HEK293 (cell line): Measurements from ENCODE around the gene MACF1.

Experiments used
- FEZF1 ChIP-seq: fragments of 450-650 bp; formaldehyde crosslinking; IDR thresholded peaks from 2 replicates; pipeline ENCODE4 v1.5.1; 2016; ENCODE audit warnings: missing biosample characterization, missing genetic modification characterization
- ZNF248 ChIP-seq: fragments of 450-650 bp; formaldehyde crosslinking; IDR thresholded peaks from 2 replicates; pipeline ENCODE4 v1.5.1; 2017; ENCODE audit warnings: missing biosample characterization, missing genetic modification characterization
- ZNF311 ChIP-seq: fragments of 450-650 bp; formaldehyde crosslinking; IDR thresholded peaks from 2 replicates; pipeline ENCODE4 v1.5.1; 2017; ENCODE audit warnings: missing biosample characterization, missing genetic modification characterization, borderline replicate concordance
- ZNF366 ChIP-seq: fragments of 450-650 bp; formaldehyde crosslinking; conservative IDR thresholded peaks from 2 replicates; pipeline ENCODE4 v1.5.1; 2016; ENCODE audit warnings: missing biosample characterization, missing genetic modification characterization
- ZNF404 ChIP-seq: fragments of 450-650 bp; formaldehyde crosslinking; IDR thresholded peaks from 2 replicates; pipeline ENCODE4 v1.5.1; 2017; ENCODE audit warnings: missing biosample characterization, missing genetic modification characterization
- ZNF549 ChIP-seq: fragments of 450-650 bp; IDR thresholded peaks from 2 replicates; pipeline ENCODE4 v1.5.1; 2018; ENCODE audit warnings: missing biosample characterization, missing genetic modification characterization, mild to moderate bottlenecking, inconsistent platforms, moderate library complexity
- ZNF610 ChIP-seq: fragments of 450-650 bp; formaldehyde crosslinking; IDR thresholded peaks from 2 replicates; pipeline ENCODE4 v1.5.1; 2016; ENCODE audit warnings: missing biosample characterization, missing genetic modification characterization, borderline replicate concordance
- TF ChIP-seq, protein P1 (sequence below): fragments of 450-650 bp; formaldehyde crosslinking; IDR thresholded peaks from 2 replicates; pipeline ENCODE4 v1.5.1; 2016; ENCODE audit warnings: missing biosample characterization, missing genetic modification characterization
- TF ChIP-seq, protein P2 (sequence below): fragments of 450-650 bp; formaldehyde crosslinking; IDR thresholded peaks from 2 replicates; pipeline ENCODE4 v1.5.1; 2016; ENCODE audit warnings: missing biosample characterization, missing genetic modification characterization, low read depth
- TF ChIP-seq, protein P3 (sequence below): fragments of 450-650 bp; formaldehyde crosslinking; IDR thresholded peaks from 2 replicates; pipeline ENCODE4 v1.5.1; 2016; ENCODE audit warnings: missing biosample characterization, missing genetic modification characterization
- TF ChIP-seq, protein P4 (sequence below): fragments of 450-650 bp; formaldehyde crosslinking; conservative IDR thresholded peaks from 2 replicates; pipeline ENCODE4 v1.5.1; 2016; ENCODE audit warnings: low read depth, missing biosample characterization, missing genetic modification characterization

DNA sequence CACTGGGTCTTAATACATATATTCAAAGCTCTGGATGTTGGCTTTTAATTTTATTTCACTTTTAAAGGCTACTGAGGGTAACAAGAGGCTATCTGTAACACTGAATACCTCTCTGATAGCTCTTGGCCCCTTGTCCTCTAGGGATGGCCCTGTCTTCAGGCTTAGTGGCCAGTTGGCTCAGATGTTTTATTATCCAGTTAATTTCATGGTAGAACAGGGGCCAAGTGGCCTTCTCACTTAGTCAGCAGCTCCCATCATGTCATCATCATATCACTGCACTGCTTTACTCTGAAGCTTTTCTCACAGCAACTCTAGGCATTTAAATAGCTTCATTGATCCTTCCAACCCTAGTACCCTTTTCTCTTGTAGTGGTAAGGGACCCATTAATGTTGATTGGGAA is 40.2 kb upstream of the MACF1 start:
- no peak for TF ChIP-seq ZNF549 (tag by site-specific recombination)
- TF ChIP-seq ZNF404 (tag by site-specific recombination), result no peak
- TF ChIP-seq, protein P1, sequence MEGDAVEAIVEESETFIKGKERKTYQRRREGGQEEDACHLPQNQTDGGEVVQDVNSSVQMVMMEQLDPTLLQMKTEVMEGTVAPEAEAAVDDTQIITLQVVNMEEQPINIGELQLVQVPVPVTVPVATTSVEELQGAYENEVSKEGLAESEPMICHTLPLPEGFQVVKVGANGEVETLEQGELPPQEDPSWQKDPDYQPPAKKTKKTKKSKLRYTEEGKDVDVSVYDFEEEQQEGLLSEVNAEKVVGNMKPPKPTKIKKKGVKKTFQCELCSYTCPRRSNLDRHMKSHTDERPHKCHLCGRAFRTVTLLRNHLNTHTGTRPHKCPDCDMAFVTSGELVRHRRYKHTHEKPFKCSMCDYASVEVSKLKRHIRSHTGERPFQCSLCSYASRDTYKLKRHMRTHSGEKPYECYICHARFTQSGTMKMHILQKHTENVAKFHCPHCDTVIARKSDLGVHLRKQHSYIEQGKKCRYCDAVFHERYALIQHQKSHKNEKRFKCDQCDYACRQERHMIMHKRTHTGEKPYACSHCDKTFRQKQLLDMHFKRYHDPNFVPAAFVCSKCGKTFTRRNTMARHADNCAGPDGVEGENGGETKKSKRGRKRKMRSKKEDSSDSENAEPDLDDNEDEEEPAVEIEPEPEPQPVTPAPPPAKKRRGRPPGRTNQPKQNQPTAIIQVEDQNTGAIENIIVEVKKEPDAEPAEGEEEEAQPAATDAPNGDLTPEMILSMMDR (tag by site-specific recombination), result no peak
- TF ChIP-seq ZNF366 (tag by site-specific recombination), result no peak
- TF ChIP-seq, protein P2, sequence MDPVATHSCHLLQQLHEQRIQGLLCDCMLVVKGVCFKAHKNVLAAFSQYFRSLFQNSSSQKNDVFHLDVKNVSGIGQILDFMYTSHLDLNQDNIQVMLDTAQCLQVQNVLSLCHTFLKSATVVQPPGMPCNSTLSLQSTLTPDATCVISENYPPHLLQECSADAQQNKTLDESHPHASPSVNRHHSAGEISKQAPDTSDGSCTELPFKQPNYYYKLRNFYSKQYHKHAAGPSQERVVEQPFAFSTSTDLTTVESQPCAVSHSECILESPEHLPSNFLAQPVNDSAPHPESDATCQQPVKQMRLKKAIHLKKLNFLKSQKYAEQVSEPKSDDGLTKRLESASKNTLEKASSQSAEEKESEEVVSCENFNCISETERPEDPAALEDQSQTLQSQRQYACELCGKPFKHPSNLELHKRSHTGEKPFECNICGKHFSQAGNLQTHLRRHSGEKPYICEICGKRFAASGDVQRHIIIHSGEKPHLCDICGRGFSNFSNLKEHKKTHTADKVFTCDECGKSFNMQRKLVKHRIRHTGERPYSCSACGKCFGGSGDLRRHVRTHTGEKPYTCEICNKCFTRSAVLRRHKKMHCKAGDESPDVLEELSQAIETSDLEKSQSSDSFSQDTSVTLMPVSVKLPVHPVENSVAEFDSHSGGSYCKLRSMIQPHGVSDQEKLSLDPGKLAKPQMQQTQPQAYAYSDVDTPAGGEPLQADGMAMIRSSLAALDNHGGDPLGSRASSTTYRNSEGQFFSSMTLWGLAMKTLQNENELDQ (tag by site-specific recombination), result no peak
- TF ChIP-seq, protein P3, sequence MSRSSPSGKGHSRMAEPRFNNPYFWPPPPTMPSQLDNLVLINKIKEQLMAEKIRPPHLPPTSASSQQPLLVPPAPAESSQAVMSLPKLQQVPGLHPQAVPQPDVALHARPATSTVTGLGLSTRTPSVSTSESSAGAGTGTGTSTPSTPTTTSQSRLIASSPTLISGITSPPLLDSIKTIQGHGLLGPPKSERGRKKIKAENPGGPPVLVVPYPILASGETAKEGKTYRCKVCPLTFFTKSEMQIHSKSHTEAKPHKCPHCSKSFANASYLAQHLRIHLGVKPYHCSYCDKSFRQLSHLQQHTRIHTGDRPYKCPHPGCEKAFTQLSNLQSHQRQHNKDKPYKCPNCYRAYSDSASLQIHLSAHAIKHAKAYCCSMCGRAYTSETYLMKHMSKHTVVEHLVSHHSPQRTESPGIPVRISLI (tag by site-specific recombination), result no peak
- TF ChIP-seq FEZF1, result no peak
- no peak for TF ChIP-seq ZNF311 (tag by site-specific recombination)
- TF ChIP-seq ZNF248 (tag by site-specific recombination), result no peak
- TF ChIP-seq, protein P4, sequence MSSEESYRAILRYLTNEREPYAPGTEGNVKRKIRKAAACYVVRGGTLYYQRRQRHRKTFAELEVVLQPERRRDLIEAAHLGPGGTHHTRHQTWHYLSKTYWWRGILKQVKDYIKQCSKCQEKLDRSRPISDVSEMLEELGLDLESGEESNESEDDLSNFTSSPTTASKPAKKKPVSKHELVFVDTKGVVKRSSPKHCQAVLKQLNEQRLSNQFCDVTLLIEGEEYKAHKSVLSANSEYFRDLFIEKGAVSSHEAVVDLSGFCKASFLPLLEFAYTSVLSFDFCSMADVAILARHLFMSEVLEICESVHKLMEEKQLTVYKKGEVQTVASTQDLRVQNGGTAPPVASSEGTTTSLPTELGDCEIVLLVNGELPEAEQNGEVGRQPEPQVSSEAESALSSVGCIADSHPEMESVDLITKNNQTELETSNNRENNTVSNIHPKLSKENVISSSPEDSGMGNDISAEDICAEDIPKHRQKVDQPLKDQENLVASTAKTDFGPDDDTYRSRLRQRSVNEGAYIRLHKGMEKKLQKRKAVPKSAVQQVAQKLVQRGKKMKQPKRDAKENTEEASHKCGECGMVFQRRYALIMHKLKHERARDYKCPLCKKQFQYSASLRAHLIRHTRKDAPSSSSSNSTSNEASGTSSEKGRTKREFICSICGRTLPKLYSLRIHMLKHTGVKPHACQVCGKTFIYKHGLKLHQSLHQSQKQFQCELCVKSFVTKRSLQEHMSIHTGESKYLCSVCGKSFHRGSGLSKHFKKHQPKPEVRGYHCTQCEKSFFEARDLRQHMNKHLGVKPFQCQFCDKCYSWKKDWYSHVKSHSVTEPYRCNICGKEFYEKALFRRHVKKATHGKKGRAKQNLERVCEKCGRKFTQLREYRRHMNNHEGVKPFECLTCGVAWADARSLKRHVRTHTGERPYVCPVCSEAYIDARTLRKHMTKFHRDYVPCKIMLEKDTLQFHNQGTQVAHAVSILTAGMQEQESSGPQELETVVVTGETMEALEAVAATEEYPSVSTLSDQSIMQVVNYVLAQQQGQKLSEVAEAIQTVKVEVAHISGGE (tag by site-specific recombination), result no peak
- no peak for TF ChIP-seq ZNF610 (tag by site-specific recombination)
